Activated B cell treated with CpG ODN at 0.5 μM for 24 hours (primary cell): Measurements from ENCODE around the gene DYRK1A. TPM values are rescaled to one million over a fixed set of nuclear protein-coding genes. Genes with fewer than 3 reads are reported as not detected.

Experiments
- ATAC-seq: fragments of 200-7000 bp; cut with Tn5 transposase; one replicate; pipeline ENCODE4 v1.10.0; 2021; ENCODE audit warnings: low read depth, mild to moderate bottlenecking, moderate library complexity
- CTCF ChIA-PET: fragments of 350-600 bp; sonication (Branson Sonifier 250); formaldehyde crosslinking; loops from one replicate; lab custom pipeline; 2021; ENCODE audit warnings: antibody characterized with exemption; lab: Charles Lee
- POLR2A ChIA-PET: fragments of 350-600 bp; sonication (Branson Sonifier 250); formaldehyde crosslinking; loops from one replicate; lab custom pipeline; 2021; ENCODE audit warnings: antibody characterized with exemption; lab: Charles Lee
- DNase-seq: peaks from one replicate; pipeline ENCODE4 v3.0.0; 2022
- H3K27ac Mint-ChIP-seq: one replicate; pipeline ENCODE4 v1.8.0; 2020; ENCODE audit warnings: mixed read lengths
- H3K27me3 Mint-ChIP-seq: one replicate; pipeline ENCODE4 v1.8.0; 2021; ENCODE audit warnings: mixed read lengths
- H3K36me3 Mint-ChIP-seq: one replicate; pipeline ENCODE4 v1.8.0; 2021; ENCODE audit warnings: low read depth, mixed read lengths
- H3K4me1 Mint-ChIP-seq: one replicate; pipeline ENCODE4 v1.8.0; 2021; ENCODE audit warnings: mixed read lengths
- H3K4me3 Mint-ChIP-seq: one replicate; pipeline ENCODE4 v1.8.0; 2020; ENCODE audit warnings: mild to moderate bottlenecking, mixed read lengths
- H3K9me3 Mint-ChIP-seq: one replicate; pipeline ENCODE4 v1.8.0; 2020; ENCODE audit warnings: mixed read lengths
- CTCF ChIP-seq: fragments of 200-600 bp; IDR thresholded peaks from one replicate; pipeline ENCODE4 v1.8.0; 2022; ENCODE audit warnings: antibody characterized with exemption, mild to moderate bottlenecking
- intact Hi-C: fragments of 100-400 bp; cut with micrococcal nuclease; formaldehyde crosslinking; loops from one replicate; pipeline ENCODE4 v1.15.1; 2024
- total RNA-seq: library from RNA; stranded (reverse); gene quantifications from 2 replicates; pipeline ENCODE4 v1.2.3, GENCODE V29; 2022

Gene DYRK1A
- total RNA-seq, 1 donor from 2014 or later = 99.9 TPM

DNA sequence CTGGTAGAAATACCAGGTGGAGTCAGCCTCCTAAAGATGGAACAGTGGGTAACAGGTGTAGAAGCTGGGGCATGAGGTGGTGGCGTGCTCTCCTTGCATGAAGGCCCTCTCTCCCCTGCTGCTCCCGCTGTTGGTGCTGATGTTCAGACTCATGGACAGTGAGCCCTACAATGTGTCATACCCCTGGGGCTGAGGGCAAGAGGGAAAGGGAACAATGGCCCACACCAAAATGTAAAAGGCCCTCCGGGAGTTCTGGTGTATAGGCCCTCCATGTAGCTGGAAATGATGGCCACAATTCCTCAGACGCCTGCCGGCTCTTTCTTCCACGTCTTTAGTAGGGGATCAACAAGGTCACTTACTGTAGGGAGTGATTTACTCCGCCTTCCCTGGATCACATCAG lies 194.9 kb downstream of the DYRK1A start:
- no peak overlapping the region for H3K27ac Mint-ChIP-seq
- H3K9me3 Mint-ChIP-seq = no peaks in the 10 kb centered on the region
- ATAC-seq (no peak), DNase-seq (no peak)
- no peak overlapping the region for H3K4me3 Mint-ChIP-seq
- ChIA-PET CTCF (no interaction called here), POLR2A (no interaction called here)
- H3K27me3 Mint-ChIP-seq = no peaks in the 10 kb centered on the region
- peaks cover 3% of the 10 kb centered on the region for H3K36me3 Mint-ChIP-seq
- H3K4me1 Mint-ChIP-seq = peaks cover 29% of the 10 kb centered on the region
- intact Hi-C loops = loop anchor here (5.0 kb wide), 3 partner anchors 49 to 594 kb away; partner anchors contain the start of gene HLCS
- no peak for TF ChIP-seq CTCF

GRCh38 chr21:37561941-37562919 lies 195.7 kb downstream of the DYRK1A start:
- no peak for TF ChIP-seq CTCF
- H3K27ac Mint-ChIP-seq = no peak overlapping the region
- peaks cover 3% of the 10 kb centered on the region for H3K36me3 Mint-ChIP-seq
- H3K4me3 Mint-ChIP-seq = peak overlapping the region; percentile 93
- no peaks in the 10 kb centered on the region for H3K9me3 Mint-ChIP-seq
- POLR2A ChIA-PET = interaction anchor here (1.3 to 2.0 kb wide), 3 partner anchors 25 to 1242 kb away, joined by 3 to 15 read pairs (median 7); partner anchors contain the start of genes DYRK1A and MORC3
- DNase-seq = no peak
- no peak for ATAC-seq
- CTCF ChIA-PET = no interaction called here
- intact Hi-C loops = loop anchor here (2.0 to 5.0 kb wide), 4 partner anchors 50 to 1621 kb away; partner anchors contain the start of genes HLCS and PSMG1
- peaks cover 25% of the 10 kb centered on the region for H3K4me1 Mint-ChIP-seq
- H3K27me3 Mint-ChIP-seq = no peaks in the 10 kb centered on the region

GRCh38 chr21:37562920-37563640 lies 196.5 kb downstream of the DYRK1A start:
- CTCF ChIA-PET = interaction anchor here (0.8 to 1.4 kb wide), 2 partner anchors 51 to 85 kb away, joined by 3 read pairs; no protein-coding TSS in a partner anchor
- ATAC-seq = no peak
- peak; percentile 21 for DNase-seq

GRCh38 chr21:37563641-37564340 lies 197.2 kb downstream of the DYRK1A start:
- no peak for TF ChIP-seq CTCF
- intact Hi-C loops = loop anchor here (1.0 to 5.0 kb wide), 11 partner anchors 31 to 1881 kb away; partner anchors contain the start of genes BRWD1, DYRK1A, HLCS and LCA5L
- POLR2A ChIA-PET = interaction anchor here (0.6 to 2.5 kb wide), 22 partner anchors 10 to 1786 kb away, joined by 3 to 20 read pairs (median 4); partner anchors contain the start of genes DYRK1A, MORC3, PSMG1 and VPS26C
- ATAC-seq = peak; percentile 88
- peak overlapping the region; percentile 93 for H3K4me3 Mint-ChIP-seq
- no peaks in the 10 kb centered on the region for H3K27me3 Mint-ChIP-seq
- no peaks in the 10 kb centered on the region for H3K9me3 Mint-ChIP-seq
- CTCF ChIA-PET = interaction anchor here (0.8 to 1.4 kb wide), 5 partner anchors 10 to 563 kb away, joined by 3 to 4 read pairs (median 3); no protein-coding TSS in a partner anchor
- H3K27ac Mint-ChIP-seq = peak overlapping the region; percentile 96
- peaks cover 3% of the 10 kb centered on the region for H3K36me3 Mint-ChIP-seq
- H3K4me1 Mint-ChIP-seq = peaks cover 21% of the 10 kb centered on the region
- peak; percentile 86 for DNase-seq

More at GRCh38 chr21:37562920-37563640, 196.5 kb downstream of the DYRK1A start:
- peak overlapping the region; percentile 93 for H3K4me3 Mint-ChIP-seq
- H3K36me3 Mint-ChIP-seq = peaks cover 3% of the 10 kb centered on the region
- no peaks in the 10 kb centered on the region for H3K9me3 Mint-ChIP-seq
- TF ChIP-seq CTCF = no peak
- H3K27me3 Mint-ChIP-seq = no peaks in the 10 kb centered on the region
- peak overlapping the region; percentile 96 for H3K27ac Mint-ChIP-seq
- POLR2A ChIA-PET = interaction anchor here (0.8 to 2.5 kb wide), 18 partner anchors 12 to 1787 kb away, joined by 3 to 20 read pairs (median 4); partner anchors contain the start of genes DYRK1A, MORC3, PSMG1 and VPS26C
- intact Hi-C loops = loop anchor here (2.0 to 5.0 kb wide), 4 partner anchors 51 to 1620 kb away; partner anchors contain the start of genes HLCS and PSMG1
- H3K4me1 Mint-ChIP-seq = peaks cover 21% of the 10 kb centered on the region
